SU-DHL-6 (cell line): ENCODE measurements around the gene KCNA4.

ENCODE experiments used
- H2AFZ ChIP-seq: fragments of 200-600 bp; sonication (generic); 2 replicates; pipeline ENCODE4 v1.6.1; 2014; ENCODE audit warnings: low read depth, mild to moderate bottlenecking, moderate library complexity, mixed read lengths, antibody characterized with exemption, low read length; ENCODE audit not compliant: severe bottlenecking
- H3F3A ChIP-seq: fragments of 200-600 bp; shearing (Covaris generic); 2 replicates; pipeline ENCODE4 v1.6.0; 2016; ENCODE audit warnings: antibody characterized with exemption, mild to moderate bottlenecking; ENCODE audit not compliant: insufficient read depth
- H3K27ac ChIP-seq: fragments of 200-600 bp; sonication (generic); 2 replicates; pipeline ENCODE4 v1.5.1; 2016; ENCODE audit warnings: low read depth, mild to moderate bottlenecking, low read length, moderate library complexity, mixed read lengths
- H3K27me3 ChIP-seq: fragments of 200-600 bp; sonication (generic), shearing (Covaris generic); 2 replicates; pipeline ENCODE4 v1.6.0; 2014; ENCODE audit warnings: mild to moderate bottlenecking, low read length
- H3K36me3 ChIP-seq: fragments of 200-600 bp; sonication (generic); 2 replicates; pipeline ENCODE4 v1.6.1; 2014; ENCODE audit warnings: mild to moderate bottlenecking, low read length, mixed read lengths
- H3K4me2 ChIP-seq: fragments of 300-600, 200-600 bp; shearing (Covaris generic), sonication (generic); 2 replicates; pipeline ENCODE4 v1.6.0; 2014; ENCODE audit warnings: low read length, low read depth, mild to moderate bottlenecking; ENCODE audit not compliant: poor library complexity, severe bottlenecking
- H3K4me3 ChIP-seq: fragments of 200-600 bp; sonication (generic); 2 replicates; pipeline ENCODE4 v1.5.1; 2014; ENCODE audit warnings: antibody characterized with exemption, low read length, mild to moderate bottlenecking, mixed read lengths; ENCODE audit not compliant: insufficient read depth, poor library complexity, severe bottlenecking
- H3K79me2 ChIP-seq: fragments of 200-600 bp; sonication (generic); 2 replicates; pipeline ENCODE4 v1.6.1; 2014; ENCODE audit warnings: mild to moderate bottlenecking, low read length, moderate library complexity; ENCODE audit not compliant: insufficient read depth
- H3K9ac ChIP-seq: fragments of 200-600 bp; sonication (generic); 2 replicates; pipeline ENCODE4 v1.7.0; 2014; ENCODE audit warnings: mild to moderate bottlenecking, low read length
- H3K9me2 ChIP-seq: fragments of 200-600 bp; sonication (generic); replicated peaks from 2 replicates; pipeline ENCODE4 v1.6.1; 2014; ENCODE audit warnings: low read length; ENCODE audit not compliant: insufficient read depth
- H3K9me3 ChIP-seq: fragments of 200-600 bp; sonication (generic); 2 replicates; pipeline ENCODE4 v1.6.1; 2014; ENCODE audit warnings: low read length, mixed read lengths; ENCODE audit not compliant: insufficient read depth
- H4K20me1 ChIP-seq: fragments of 200-600 bp; sonication (generic); 2 replicates; pipeline ENCODE4 v1.6.1; 2014; ENCODE audit warnings: low read depth, mild to moderate bottlenecking, antibody characterized with exemption, low read length, moderate library complexity, mixed read lengths
- EZH2phosphoT487 ChIP-seq: fragments of 200-600 bp; sonication (generic), shearing (Covaris generic); conservative IDR thresholded peaks from 2 replicates; pipeline ENCODE4 v1.6.1; 2018; ENCODE audit warnings: mild to moderate bottlenecking, antibody characterized with exemption, low read length, moderate library complexity, mixed read lengths
- TF ChIP-seq, protein P1 (sequence below): fragments of 200-600 bp; sonication (generic); IDR thresholded peaks from one replicate; pipeline ENCODE4 v1.5.1; 2017; ENCODE audit warnings: antibody characterized with exemption, mild to moderate bottlenecking, low read length, moderate library complexity; ENCODE audit not compliant: insufficient read depth, poor library complexity, severe bottlenecking

The KCNA4 gene

DNA sequence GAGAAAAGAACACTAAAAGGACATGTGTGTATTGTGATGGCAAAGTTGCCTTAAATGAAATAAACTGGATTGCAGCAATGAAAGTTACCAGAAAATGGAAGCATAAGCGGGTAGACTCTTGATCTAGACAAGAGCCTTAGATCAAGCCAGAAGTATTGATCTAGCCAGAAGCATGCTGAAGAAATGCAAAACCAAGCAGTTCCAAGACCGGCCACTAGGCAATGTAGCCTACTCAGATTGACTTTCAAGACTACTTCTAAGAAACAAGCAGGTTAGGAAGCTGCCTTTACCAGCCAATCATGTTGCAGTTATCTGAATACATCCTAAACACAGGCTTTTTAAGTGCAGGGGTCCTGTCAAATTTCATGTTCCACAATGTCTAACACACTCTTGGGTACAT lies 54.6 kb downstream of the KCNA4 start:
- no peak overlapping the region for H3K9ac ChIP-seq
- H2AFZ ChIP-seq = no peak overlapping the region
- H3K79me2 ChIP-seq = no peaks in the 10 kb centered on the region
- no peak overlapping the region for H3K27ac ChIP-seq
- no peaks in the 10 kb centered on the region for H4K20me1 ChIP-seq
- no peaks in the 10 kb centered on the region for H3F3A ChIP-seq
- no peaks in the 10 kb centered on the region for H3K27me3 ChIP-seq
- no peaks in the 10 kb centered on the region for H3K9me3 ChIP-seq
- TF ChIP-seq, protein P1, sequence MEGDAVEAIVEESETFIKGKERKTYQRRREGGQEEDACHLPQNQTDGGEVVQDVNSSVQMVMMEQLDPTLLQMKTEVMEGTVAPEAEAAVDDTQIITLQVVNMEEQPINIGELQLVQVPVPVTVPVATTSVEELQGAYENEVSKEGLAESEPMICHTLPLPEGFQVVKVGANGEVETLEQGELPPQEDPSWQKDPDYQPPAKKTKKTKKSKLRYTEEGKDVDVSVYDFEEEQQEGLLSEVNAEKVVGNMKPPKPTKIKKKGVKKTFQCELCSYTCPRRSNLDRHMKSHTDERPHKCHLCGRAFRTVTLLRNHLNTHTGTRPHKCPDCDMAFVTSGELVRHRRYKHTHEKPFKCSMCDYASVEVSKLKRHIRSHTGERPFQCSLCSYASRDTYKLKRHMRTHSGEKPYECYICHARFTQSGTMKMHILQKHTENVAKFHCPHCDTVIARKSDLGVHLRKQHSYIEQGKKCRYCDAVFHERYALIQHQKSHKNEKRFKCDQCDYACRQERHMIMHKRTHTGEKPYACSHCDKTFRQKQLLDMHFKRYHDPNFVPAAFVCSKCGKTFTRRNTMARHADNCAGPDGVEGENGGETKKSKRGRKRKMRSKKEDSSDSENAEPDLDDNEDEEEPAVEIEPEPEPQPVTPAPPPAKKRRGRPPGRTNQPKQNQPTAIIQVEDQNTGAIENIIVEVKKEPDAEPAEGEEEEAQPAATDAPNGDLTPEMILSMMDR = no peak
- no peak for TF ChIP-seq EZH2phosphoT487
- no peak overlapping the region for H3K4me3 ChIP-seq
- no peaks in the 10 kb centered on the region for H3K36me3 ChIP-seq
- H3K9me2 ChIP-seq = no peaks in the 10 kb centered on the region
- H3K4me2 ChIP-seq = no peak overlapping the region
